Activated effector memory CD4-positive, alpha-beta T cell treated with anti-CD3 and anti-CD28 coated beads, Interleukin-2, amount 50 U/mL, for 16 hours (primary cell): ENCODE results near the gene ARMCX2.
"Not testable (repeated sequence)": the region's sequence is repeated elsewhere in the genome, so short reads cannot be mapped to it uniquely, and the experiment has no call there.

Experiments used
- DNase-seq: peaks from one replicate; pipeline ENCODE4 v3.0.0-alpha.2; 2020

ARMCX2 gene

DNA sequence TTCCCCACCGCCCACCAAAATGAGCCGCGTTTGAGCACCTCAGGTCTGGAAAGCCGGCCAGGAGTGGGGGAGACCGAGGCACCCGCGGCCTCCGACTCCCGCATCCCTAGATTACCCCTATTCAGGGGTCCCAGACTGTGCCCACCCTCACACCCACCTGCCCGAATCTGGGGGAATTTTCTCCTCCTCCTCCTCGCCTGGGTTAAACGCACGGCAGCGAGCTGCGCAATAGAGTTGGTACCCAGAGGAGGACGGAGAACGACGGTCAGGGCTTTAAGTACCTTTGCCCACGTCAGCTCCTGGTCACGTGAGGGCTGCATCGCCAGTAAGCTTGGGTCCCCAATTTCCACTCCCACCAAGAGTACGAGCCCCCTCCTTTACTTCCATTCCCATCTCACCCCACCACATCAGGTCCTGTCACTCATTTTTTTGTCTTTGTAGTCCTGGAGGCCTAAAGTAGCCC lies at the start of gene ARMCX2:
TSS of gene ARMCX2 (minus strand) at position 250 of the 463 bp plus-strand sequence. CDS start 2,262 bp downstream, outside the sequence.
- no peak for DNase-seq

DNA sequence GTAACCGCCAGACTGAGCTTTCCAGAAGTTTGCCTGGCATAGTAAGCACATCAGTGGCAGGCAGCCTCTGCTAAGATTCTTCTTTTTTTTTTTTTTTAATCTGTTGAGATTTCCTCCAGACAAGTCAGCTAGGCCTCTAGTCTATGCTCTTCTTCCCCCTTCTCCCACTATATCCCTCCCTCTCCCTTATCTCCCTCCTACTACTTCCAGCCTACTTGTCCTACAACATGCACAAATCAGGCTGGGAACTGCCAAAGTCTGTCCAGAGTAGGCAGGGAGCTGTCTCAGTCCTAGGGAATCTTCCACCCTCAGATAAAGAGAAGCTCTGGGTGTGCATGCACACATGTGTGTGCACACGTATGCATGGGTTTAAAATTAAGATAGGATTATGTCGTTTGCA lies 49.7 kb upstream of the ARMCX2 start:
- no peak for DNase-seq

DNA sequence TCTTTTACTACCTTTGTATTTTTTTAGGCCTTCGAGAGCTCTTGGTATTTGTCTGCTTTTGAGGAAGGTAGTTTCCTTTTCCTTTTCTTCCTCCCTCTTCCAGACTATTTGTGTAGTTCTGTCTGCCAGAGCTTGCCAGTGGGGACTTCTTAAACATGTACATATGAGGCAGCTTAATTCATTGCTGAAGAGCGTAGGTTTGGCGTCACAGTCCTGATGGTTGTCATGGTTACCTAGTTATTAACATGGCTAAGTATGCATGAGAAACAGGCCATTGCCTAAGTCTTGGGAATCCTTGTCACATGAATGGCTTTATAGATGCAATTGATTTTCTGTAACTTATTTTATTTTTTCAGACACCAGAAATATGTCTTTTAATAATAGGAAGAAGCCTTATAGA lies 48.5 kb upstream of the ARMCX2 start:
- no peak for DNase-seq

DNA sequence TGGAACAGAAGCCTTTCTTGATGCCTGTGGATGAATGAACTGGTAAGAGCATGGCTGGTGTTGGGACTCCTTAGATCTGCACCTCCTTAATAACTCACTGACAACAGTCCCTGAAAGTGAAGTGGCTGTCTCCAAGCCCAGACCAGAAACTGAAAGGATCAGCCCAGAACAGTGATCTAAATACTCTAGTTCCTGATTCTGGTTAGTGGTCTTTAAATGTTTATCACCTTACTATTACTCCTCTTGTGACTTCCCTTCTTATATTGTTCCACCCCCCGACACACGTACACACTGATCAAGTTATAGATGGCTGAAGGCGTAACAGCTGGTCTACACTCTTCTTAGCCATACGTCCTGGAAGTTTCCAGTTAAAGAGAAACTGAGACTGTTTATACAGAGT lies 33.8 kb upstream of the ARMCX2 start:
- DNase-seq, result no peak

DNA sequence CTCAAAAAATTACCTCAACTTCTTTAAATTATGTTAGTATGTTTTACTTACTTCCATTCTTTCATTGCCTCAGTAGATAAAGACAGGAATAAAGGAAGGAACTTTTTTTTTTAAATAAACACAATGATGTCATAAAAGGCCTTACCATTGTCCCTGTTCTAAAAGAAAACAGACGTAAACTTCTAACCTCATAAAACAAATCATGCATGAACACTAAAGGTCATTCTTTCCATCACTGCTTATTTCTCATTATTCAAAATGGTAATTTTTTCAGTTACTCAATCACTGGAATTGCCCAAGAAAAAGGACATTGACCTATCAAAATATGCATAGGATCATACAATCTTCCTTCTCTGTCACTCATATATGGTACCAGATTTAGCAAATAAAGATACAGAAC lies 32.2 kb upstream of the ARMCX2 start:
- no peak for DNase-seq

DNA sequence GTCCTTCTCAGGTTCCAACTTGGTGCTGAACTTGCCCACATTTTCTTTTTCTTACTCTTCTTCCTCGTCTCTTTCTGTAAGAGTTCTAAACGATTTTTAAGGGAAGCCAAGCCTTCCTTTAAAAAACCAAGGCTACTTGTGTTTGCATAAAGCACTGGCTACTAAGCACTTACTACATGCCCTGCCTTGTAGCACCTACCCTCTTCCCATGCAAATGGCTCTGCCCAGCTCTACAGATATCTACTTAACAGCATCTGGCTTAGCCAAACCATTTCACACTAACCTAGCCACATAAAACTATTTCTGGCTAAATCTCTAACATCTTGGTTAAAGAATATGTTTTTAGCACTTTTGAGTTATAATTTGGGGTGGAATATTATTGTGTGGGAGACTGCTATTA lies 26.9 kb upstream of the ARMCX2 start:
- DNase-seq, result no peak

DNA sequence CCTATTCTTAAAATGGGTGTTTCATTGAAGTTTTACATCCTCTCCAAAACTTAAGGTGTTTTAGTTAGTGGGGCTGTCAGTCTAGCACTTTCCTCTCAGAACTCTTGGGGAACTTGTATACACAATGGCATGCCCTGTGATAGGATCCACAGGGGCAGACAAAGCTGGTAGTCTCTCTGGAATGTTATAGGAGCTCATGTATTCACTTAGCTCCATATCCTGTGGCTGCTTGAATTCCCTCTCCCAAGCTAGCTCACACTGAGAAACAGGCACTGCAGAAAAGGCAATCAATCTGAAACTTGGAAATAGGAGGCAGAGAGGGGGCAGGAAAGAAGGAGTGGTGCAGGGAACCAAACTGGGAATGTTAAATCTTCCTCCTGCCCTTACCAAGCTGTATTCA lies 26.3 kb upstream of the ARMCX2 start:
- DNase-seq, result no peak

DNA sequence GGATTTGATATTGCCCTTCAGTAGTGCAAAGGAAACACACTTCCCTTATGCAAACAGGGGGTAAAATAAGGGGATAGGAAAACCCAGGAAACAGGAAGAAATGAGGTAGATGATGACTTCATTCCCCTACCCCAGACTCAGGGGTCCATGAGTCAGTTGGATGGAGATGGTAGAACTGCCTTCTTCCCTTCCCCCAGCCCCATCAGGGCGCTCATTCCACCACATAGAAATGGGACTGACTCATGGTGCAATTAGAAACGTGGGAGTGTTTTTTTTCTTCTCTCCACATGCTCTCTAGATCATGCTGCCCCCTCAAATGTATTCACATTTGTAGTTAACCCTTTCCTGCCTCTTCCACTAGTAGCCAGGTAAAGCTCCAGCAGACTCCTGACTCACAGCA lies 23.1 kb upstream of the ARMCX2 start:
- DNase-seq, result no peak

DNA sequence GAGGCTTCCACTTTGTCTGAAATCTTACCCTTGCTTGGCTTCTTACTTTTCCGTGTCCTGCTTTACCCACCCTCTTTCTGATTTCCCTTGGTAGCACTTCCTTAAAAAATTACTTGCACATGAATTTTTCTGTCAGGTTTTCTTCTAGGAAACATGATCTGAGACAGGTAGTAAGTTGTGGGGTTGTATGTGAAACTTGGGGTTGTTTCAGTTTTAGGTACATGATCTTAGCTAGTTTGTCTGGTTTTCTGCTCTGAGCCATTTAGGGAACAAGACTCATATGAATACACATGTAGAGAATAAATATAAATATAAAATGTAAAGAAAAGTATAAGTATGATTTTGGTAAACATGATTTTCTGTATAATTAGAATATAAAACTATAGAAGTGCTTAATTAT lies 17.4 kb upstream of the ARMCX2 start:
- no peak for DNase-seq

DNA sequence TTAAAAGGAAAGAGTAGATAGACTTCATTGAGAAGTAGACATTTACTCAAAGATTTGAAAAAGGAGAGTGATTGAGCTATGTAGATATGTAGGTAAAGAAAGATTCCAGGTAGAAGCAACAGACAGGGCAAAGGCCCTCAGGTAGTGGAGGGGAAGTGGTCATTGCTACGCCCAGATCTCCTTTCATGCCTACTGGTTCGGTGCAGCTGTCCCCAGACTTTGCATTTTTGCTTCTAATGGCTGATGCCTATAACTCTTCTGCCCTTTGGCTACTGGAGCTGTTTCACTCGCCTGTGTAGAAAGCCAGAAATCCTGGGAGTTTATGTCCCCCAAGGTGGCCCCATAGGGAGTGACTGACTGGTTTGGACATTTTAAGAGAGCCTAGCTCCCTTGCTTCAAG lies 16.9 kb upstream of the ARMCX2 start:
- DNase-seq, result no peak

DNA sequence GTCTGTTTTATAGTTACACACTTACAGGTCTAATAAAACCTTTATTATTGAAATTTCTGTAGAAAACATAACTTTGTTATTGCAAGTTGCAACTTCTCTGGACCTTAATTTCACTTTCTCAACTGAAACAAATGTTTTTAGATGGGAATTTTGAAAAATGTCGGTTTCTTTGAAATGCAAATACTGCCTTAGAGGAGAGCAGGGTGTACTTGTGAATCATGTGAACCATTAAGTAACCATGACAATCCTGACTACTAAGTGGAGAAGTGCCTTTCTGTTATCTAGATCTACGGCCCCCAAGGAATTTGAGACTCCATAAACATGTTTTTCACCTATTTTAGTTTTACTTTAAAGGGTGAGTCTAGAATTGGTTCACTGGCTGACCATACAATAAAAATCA lies 8.5 kb upstream of the ARMCX2 start:
- no peak for DNase-seq

DNA sequence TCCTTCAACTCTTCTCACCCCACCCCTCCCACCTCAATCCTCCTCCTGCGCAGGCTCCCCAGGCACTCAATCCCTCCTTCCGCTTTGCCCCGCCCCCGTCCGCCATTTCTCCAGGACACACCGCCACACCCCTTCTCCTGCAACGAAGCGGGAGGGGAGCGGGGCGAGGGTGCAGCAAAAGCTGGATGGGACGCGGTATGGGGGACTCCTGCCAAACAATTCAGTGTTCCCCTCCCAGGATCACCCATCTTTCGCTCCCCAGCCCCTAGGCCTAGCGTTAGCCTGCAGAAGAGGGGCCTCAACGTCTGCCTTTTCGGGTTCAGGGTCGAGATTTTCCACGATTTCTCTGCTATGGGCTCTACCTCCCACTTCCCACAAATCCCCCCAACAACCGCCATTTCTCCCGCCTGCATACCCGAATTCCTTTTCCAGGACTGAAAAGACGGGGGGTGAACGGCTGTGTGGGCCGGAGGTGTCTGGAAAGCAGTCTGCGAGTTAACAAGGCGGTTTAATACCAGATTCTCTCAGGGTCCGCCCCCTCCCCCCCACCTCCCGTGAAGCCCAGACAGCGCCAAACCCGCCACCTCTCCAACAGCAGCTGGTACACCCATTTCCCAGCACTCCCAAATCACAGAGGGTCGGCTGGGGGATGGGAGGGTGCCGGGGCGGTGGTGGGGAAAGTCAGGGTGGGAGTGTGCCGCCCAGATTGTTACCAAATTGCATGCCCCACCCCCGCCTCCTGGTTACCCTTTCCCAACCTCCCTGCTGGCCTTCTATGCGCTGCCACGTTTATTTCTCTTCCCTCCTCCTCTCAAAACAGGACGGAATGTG lies 774 bp downstream of the ARMCX2 start:
- peak; percentile 83 for DNase-seq

DNA sequence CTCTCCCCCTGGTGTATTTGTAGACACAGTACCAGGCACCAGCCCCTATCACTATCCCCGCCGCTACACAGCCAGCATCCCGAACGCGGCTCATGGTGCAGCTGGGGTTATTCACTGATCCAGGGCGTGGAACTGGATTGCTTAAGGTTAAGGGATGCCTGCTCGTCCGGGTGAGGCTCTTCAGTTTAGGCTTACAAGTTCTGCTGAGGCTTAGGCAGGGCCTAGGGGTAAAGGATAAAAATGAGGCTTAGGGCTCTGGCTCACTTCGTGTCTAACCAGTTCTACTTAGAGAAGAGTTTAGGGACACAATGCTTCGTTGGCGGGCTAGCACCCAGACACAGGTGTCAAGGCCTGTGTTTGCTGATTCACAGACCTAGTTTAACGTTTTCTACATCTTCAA lies 2.2 kb downstream of the ARMCX2 start:
- no peak for DNase-seq

DNA sequence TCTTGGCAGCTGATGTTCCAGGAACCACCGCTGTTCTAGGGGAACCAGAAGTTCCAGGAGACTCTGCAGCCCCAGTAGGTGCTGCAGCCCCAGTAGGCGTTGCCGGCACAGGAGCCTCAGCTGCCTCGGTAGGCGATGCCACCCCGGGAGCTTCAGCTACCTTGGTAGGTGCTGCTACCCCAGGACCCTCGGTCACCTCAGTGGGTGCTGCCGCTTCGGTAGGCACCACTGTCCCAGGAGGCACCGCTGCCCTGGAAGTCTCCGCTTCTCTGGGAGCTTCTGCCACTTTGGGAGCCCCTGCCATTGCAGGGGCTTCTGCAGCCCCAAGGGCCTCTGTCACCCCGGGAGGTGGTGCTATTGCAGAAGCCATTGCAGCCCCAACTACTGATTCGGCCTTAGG lies 2.8 kb downstream of the ARMCX2 start:
- no peak for DNase-seq

DNA sequence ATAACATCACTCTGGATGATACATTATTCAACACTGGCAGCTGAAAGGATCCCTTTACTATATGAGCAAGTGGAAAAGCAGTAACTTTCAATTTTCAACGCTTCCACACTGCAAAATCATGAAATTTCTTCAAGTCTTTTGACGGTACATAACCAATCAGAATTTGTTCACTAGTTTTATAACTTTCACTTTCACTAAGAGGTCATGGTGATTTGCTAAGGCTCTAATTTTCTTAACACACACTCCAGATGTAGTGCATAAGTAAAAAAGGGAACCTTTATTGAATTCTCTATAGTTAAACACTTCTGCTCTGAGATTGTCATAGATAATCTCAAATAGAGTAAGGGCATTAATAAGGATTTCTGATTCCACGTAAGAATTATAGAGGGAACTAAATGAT lies 4.1 kb downstream of the ARMCX2 start:
- no peak for DNase-seq

DNA sequence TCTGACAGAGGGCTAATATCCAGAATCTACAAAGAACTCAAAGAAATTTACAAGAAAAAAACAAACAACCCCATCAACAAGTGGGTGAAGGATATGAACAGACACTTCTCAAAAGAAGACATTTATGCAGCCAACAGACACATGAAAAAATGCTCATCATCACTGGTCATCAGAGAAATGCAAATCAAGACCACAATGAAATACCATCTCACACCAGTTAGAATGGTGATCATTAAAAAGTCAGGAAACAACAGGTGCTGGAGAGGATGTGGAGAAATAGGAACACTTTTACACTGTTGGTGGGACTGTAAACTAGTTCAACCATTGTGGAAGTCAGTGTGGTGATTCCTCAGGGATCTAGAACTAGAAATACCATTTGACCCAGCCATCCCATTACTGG lies 11.9 kb downstream of the ARMCX2 start:
- DNase-seq, result not testable (repeated sequence)

DNA sequence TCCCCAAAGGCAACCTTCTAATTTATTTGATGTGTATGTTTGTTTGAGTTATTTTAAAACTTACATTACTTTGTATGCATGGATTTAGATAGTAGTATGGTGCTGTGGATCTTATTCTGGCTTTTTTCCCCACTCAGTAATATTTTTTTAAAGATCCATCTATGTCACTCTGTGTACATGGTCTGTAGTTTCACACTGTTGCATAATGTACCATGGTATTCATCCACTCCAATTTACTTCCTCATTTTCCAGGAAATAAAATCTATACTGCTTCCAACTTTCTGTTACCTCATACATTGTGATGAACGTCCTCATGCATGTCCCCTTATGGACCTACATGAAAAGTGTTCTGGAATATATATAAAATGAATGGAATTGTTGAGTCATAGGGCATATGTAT lies 17.6 kb downstream of the ARMCX2 start:
- no peak for DNase-seq

DNA sequence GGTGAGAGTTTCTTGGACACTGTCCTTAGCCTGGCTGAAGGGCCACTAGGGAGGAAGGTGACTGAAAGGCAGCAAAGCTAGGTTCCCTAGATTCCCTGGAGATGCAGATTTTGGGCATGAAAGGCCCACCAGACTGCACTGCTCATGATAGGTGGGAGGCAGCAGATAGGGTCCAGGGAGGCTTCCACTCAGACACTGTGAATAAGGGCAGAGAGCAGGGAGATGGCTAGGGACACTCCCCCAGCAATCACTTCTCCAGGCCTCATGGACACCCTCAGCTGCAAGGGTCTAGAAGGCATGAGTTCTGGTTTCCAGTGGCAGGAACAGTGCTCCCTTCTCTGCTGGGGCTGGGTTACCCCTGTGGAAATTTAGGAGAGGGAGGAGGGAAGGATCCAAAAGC lies 20.1 kb downstream of the ARMCX2 start:
- no peak for DNase-seq

DNA sequence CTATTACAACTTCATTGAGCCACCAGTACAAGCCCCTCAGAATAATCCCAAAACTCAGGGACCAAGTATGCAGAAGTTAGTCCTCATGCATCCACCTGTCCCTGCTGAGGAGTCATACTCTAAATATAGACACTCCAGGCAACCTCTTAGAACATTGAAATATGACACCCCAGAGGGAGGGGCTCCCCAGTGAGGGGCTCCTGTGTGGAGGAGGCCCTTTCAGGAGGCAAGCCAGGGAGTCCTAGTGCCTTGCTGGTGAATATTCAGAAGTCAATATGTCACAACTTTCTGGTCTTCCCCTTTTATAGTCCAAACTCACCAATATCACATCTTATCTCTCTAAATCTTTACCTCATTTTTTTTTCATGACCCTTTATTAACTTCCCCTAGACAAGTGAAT lies 40.3 kb downstream of the ARMCX2 start:
- DNase-seq, result no peak

DNA sequence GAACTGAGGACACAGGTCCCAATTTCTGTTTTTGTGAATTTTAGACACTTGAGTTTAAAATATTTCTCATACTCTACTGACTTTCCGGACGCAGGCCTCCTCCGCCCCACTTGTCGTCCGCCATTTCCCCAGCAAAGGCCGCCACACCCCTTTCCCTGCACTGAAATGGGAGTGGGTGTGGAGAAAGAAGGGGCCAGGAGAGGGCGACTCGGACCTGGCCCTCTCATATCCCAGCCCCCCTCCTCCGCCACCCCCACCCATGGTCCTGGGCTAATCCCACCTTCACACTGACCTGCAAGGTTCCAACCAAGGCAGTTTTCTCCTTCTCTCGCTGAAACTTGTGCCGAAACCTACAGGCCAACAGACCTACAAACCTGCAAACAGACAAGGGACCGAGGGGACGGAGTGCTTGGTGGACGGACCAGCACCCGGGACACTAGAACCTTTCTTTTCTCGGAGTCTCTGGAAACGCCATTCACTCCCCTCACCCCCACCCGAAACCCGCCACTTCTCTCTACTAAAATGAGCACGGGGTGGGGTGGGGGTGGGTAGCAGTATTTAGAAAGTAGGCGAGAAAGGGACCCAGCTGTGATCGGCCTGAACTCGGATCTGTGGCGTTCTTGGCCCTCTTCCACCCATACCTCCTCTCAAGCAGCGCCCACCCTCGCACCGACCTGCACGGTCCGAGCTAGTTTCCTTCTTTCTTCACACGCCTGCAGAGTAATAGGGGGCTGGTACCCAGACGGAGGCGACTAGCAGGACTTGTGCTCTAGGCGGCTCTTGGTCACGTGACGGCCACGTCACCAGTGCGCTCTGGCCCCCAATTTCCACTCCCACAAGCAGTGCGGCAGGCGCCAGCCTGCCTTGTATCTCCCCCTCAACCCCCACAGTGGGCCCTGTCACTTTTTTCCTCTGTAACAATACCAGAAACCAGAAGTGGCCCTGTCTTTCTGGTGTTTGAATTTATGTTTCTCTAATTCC lies 42.1 kb downstream of the ARMCX2 start, which contains the start of gene ARMCX6:
TSS of gene ARMCX6 (minus strand) at position 790 of the 981 bp plus-strand sequence. CDS start 1,380 bp downstream, outside the sequence.
- peak; percentile 88 for DNase-seq

DNA sequence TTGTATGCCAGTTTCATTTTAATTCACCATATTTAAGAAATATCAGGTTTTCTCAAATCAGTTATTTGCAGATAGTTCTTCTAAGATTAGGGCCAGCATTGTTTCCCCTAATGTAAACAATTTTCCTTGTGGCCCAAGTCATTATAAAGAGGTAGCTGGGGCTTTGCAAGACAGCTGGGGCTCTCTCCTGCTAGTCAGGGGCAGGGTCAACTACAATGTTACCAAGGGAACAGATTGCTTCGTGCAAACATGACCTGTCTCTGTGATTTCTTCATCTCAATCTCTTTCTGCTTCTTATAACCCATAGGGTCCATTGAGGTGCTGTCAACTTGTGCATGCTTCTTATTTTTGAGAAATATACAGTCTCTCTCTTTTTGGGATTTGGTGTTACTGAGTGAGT lies 53.9 kb downstream of the ARMCX2 start:
- no peak for DNase-seq
